Activated CD4-positive, alpha-beta T cell treated with anti-CD3 and anti-CD28 coated beads, Interleukin-2, amount 50 U/mL, for 16 hours (primary cell): Measurements from ENCODE around the gene ACCSL.

Source experiments
- DNase-seq: peaks from one replicate; pipeline ENCODE4 v3.0.0-alpha.2; 2020

ACCSL gene

DNA sequence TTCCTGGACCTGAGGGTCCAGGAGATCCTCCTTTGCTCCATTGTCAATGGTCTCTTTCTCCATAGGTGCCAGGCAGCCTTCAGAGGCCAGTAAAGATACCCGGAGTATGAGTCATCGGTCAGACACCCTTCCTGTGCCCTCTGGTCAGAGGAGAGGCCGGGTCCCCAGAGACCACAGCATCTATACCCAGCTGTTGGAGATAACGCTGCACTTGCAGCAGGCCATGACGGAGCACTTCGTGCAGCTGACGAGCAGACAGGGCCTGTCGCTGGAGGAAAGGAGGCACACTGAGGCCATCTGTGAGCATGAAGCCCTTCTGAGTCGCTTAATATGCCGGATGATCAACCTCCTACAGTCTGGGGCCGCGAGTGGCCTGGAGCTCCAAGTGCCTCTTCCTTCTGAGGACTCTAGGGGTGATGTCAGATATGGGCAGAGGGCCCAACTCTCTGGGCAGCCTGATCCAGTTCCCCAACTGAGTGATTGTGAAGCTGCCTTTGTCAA is at the start of gene ACCSL:
TSS of gene ACCSL (plus strand) at position 51 of the 501 bp plus-strand sequence. CDS start at position 107, 56 bp downstream.
- no peak for DNase-seq

DNA sequence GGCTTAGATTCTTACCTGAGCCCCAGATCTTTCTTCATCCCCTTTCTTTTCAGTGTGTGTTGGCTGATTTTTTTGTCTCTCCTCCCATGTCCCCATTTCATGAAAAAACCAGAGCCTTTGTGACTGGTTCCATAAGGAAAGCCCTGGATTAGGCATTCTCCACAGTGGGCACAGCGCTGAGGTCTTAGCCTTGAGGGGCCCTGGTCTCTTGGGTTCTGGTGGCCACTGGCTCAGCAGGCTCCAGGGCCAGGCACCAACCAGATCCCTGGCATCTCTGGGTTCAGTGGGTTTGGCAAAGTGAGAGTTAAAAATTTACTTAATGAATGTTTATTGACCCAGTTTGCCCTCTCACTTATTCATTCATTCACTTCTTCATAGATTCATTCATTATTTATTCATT is 49.5 kb upstream of the ACCSL start:
- DNase-seq = no peak

DNA sequence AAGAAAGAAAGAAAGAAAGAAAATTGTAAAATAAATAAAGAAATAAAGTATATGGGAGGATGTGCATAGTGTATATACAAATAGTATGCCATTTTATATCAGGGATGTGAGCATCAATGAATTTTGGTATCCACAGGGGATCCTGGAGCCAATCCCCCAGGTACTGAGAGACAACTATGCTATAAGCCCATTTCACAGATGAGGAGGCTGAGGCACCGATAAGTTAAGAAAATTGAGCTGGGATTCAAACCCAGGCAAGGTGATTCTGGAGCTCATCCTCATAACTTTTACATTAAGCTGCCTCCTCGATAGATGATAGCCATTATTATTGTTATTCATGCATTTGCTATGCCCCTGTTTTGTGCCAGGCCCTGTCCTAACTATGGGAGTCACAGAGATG is 47.0 kb upstream of the ACCSL start:
- no peak for DNase-seq

DNA sequence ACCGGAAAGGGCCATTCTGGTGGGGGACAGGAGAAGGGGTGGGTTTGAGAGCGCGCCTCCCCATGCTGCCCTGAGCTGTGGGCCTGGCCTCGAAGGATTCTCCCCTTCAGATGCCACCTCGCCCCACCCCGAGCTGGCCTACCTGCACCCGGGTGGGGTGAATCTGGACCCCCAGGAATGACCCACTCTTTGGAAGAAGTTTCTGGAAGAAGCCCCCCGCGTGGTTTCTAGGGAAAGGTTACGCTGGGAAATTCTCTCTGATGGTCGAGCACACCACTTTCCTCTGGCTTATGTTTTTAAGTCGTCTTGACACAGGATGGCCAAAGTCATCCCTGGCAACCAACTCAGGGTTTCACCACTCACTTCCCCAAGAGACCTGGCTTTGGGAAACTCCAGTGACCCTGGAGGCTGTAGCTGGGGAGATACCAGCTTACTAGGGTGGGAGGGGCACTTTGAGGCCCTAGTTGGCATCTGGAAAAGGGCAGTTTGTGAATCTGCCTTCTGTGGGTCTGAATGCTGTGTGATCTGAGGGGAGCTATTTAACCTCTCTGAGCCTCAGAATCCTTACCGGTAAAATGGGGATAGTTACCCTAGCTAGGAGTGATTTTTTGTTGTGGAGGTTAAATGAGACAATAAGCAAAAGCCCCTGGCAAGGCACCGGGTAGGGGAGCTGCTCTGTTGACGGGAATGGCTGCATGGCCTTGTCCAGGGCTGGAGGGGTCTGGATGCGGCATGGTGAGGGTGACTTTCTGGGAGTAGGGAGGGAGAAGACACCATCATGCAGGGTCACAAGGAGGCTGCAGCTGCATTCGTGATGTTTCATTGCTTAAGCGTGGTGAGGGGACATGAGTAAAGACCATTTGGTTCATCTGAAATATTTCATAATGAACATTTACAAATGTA is 45.3 kb upstream of the ACCSL start:
- no peak for DNase-seq

DNA sequence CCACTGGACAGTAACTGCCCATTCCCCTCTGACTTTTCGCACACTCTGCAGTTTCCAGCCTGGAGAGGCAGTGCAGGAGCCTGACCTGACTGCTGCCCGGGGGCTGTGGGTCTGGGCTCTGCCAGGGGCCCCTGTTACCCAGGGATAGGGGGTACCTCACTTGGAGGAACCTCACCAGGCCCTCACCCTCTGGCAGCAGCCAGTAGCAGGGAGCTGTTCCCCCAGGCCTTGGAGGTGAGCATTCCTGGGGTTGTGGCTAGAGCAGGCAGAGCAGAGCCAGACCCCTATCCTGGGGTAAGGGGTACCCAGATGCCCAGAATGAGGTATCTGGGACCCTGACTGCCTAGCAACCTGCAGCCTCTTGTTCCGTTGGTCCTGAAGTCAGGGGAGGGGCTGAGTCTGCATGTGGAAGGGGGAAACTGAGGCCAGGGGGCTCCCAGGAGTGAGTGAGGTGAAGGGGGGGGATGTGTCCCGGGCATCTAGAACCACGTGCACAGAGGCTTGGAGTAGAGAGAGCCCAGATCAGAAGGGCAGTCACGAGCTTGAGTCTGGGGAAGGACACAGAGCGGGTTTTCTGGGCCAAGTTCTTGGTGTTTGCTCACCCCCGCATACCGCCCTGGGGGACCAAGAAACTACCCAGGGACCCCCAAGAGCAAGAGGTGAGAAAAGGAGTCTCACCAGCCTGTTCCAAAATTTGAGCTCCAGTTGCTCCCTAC is 43.9 kb upstream of the ACCSL start:
- DNase-seq = no peak

DNA sequence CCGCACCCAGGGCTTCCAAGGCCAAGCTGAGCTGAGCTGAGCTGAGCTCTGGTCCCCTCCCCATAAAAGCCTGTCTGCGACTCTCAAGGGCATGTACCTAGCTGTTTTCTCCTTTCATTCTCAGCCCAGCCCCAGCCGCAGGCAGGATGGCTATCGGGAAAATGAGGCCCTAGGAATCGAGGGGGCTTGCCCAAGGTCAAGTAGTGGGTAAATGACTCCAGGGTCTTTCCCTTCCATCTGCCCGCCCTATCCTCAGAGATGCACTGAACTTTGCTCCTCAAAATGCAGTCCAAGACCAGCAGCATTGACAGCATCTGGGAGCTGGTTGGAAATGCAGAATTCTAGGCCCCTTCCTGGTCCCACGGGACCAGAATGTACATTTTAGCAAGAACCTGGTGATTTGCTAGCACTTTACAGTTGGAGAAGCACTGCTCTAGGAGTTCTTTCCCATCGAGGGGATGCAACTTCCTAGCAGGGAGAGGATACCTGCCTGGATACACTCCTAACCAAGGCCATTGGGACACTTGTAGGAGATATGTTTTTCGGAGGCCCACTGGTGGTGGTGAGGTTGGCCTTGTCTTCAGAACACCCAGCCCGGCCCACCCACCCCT is 43.2 kb upstream of the ACCSL start:
- no peak for DNase-seq

DNA sequence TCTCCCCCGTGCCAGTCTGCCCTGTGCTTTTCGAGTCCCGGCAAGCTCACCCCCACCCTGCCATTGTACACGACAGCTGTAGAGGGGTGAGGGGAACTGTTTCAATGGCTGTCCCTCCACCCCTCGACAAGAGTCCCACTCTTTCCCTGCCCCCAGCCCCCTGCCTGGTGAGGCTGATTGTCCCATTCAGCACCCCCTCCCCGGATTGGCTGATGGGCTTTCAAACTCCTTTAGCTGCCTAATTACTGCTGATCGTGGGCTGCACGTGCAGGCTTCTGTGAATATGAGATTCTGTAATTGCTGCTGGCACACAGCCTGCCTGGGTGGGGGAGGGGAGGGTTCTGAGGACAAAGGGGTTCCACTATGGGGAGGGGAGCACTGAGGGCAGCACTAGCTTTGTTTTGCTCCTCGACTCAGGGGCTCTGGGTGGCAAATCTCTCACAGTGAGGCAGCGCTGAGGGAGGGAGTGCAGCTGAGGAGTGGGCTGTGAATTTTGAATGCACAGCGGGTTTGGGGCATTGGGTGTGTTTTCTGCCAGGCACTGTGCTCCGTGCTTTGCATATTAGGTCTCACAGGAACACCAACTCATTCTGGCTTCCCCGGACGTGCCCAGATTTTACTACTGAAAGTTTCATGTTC is 42.6 kb upstream of the ACCSL start:
- DNase-seq = no peak

DNA sequence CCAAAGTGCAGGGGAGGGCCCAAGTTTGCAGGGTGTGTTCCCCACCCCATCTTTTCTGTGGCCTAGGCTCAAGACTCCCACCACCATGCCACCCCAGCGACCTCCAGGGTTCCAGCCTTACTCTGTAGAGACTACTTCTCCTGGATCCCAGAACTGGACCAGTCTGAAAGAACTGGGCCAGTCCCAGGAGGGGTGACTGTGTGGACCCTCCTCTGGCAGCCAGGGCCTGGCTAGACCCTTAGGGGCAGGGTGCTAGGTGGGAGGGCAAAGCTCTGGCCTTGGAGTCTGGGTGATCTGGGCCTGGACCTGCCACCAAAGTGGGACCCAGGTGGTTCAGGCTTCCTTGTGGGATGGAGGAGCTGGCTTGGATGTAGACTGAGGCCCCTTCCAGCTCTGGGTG is 41.8 kb upstream of the ACCSL start:
- DNase-seq = no peak

DNA sequence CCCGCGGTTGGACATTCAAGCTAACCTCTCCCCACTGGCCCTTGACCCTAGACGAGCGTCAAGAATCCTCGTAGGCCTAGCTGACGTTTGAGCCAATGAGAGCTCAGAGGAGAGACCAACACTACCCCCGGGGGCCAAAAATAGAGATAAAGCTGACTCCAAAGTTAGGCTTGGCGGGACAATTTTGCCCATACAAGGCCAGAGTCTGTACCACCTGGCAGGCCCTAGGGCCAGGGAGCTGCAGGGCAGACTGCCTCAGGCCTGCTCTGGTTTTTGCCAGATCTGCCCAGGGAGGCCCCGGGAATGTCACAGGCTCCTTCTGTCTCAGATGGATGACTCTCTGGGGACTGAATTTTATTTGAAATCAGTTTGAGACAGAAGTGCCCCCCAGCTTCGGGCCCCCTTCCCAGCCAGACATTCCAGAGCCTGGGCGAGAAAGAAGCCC is 40.8 kb upstream of the ACCSL start:
- DNase-seq = no peak

DNA sequence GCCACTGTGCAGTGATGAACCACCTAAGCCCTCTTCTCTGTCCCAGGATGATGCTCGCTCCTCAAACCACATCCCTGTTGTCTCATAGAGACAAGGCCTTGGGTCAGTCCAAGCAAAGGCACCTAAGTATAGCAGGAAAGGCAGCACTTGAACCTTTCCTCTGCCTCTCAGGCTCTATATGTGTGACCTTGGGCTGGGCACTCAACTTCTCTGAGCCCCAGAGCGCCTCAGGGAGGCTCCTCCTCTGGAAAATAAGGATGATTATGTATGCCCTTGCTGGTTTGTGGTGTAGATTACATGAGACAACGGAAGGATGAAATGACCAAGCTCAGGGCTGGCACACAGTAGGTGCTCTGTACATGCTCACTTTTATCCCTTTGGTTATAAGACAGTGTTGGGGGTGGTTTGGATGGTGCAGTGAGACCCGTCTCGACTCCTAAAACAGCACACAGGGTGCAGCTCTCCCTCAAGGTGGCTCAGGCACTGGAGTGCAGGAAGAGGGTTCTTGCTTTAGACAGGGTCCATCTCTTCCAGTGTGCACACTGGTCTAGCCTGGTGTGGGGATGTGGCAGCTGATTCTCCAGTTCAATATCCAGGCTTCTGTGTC is 40.2 kb upstream of the ACCSL start:
- DNase-seq = no peak

DNA sequence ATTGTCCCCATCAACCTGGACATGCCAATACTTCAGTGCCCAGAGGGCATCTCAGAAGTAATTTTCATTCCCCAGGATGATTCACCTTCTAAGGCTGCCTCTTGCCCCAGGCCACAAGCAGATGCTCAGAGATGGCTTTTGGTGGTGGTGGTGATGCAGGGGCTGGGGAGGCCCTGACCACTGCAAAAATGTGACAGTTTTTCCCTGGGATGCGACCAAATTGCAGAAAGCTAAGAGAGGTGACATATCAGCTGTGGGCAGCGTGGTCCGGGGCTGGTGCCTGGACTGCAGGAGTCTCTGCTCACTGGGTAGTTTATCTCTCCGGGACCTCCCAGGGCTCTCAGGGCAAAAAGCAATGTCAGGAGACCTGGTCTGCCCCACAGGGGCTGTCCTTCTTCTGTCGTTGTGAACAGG is 39.7 kb upstream of the ACCSL start:
- no peak for DNase-seq

DNA sequence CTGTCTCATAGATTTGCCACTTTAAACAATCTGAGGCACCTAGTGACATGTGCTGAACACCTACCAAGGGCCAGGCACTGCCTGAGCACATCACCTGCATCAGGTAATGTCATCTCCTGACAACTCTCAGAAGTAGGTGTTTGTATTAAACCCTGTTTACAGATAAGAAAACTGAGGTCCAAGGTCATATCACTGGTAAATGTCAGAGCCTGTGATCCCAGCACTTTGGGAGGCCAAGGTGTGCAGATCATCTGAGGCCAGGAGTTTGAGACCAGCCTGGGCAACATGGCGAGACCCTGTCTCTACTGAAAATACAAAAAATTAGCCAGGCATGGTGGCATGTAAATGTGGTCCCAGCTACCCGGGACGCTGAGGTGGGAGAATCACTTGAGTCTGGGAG is 39.1 kb upstream of the ACCSL start:
- DNase-seq = no peak

DNA sequence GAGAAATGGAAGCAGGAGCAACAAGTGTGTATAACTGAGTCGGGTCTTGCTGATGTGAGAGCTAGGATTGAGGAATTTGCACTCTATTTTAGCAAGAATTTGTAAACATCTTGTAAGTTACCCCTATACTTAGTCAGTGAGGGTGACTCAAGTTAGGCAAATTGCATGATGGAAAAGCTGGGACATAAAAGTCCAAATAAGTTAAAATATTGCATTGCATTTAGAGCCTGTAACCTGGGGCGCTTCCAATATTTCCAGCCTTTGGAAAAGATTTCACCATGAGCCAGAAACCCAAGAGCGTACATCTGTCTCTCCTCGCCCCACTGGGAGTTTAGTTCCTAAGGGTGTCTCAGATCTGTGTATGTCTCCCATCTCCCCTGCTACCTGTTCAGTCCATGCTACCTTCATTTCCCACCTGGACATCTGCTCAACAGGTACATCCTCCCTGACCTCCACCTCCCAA is 37.0 kb upstream of the ACCSL start:
- no peak for DNase-seq

DNA sequence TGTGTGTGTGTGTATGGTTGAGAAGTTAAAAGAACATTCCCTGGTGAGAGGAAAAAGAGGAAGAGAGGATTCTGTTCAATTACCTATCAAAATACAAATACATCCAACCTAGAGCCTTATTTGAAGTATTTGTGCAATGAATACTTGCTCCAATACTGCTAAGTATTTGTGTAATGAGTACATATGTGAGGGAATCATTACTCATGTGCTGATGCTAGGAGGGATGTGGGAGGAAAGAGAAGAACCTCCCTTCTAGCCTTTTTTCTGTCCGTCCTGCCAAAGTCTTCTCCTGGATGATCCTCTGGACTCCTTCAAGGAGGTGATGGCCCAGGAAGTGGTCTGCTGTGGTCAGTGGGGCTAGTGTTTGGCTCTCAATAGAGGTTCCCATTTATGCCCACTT is 36.0 kb upstream of the ACCSL start:
- DNase-seq = no peak

DNA sequence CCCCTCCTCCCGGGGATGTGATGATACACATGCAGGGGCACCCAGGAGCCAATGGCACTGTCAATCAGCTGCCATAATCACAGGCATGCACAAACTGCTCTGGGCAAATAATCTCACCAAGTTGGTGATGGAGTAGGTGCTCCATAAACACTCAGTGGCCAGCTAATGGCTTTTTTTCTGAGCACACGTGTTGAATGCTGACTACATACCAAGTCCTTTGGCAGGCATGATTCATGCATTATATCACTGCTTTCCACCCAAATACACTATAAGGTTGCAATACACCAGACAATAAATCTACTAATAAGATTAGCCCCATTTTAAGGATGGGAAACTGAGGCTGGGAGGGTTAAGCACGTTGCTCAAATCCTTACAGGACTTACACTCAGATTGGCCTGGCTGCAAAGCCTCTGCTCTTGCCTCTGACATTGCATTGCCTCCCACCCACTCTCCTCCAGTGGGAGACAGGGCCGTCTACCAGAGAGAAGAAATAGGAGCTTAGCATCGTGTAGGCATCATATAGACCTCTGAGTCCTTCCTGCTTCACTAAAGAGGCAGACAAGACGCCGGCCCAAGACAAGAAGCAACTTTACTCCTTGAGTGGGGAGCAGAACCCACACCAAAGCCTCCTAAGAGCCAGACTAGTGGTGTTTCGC is 32.7 kb upstream of the ACCSL start:
- no peak for DNase-seq

DNA sequence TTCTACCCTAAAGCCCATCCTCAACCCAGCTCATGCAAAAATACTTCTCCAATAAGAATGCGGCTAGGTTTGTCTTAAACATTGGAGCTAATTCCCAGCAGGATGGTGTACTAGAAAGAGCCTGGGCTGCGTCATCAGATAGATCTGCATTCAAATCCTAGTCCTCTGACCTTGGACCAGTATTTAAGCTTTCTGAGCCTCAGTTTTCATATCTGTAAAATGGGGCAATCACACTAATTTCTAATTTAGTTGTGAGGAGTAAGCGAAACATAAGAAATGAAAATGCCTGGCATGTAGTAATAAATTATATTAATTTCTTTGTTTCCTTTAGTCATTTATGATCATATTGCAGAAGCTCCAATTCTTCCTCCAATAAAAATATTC is 32.2 kb upstream of the ACCSL start:
- DNase-seq = no peak

DNA sequence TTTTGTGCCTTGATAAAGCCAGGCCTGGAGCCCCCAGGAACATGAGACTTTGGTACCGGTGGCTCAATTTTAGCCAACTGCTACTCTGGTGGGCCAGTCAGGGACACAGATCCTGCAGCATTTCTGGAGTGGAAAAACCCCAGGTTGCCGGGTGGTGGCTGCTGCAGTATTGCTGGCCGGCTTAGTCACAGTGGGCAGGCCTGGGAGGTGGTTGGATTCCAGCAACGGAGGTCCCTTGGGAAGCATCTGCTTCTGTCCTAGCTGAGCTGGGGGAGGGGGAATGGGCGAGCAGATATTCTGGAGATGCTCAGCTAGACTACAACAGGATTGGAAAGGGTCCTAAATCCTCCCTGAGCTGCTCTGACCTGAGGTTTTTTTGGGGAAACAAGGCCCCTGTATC is 31.6 kb upstream of the ACCSL start:
- DNase-seq = no peak

DNA sequence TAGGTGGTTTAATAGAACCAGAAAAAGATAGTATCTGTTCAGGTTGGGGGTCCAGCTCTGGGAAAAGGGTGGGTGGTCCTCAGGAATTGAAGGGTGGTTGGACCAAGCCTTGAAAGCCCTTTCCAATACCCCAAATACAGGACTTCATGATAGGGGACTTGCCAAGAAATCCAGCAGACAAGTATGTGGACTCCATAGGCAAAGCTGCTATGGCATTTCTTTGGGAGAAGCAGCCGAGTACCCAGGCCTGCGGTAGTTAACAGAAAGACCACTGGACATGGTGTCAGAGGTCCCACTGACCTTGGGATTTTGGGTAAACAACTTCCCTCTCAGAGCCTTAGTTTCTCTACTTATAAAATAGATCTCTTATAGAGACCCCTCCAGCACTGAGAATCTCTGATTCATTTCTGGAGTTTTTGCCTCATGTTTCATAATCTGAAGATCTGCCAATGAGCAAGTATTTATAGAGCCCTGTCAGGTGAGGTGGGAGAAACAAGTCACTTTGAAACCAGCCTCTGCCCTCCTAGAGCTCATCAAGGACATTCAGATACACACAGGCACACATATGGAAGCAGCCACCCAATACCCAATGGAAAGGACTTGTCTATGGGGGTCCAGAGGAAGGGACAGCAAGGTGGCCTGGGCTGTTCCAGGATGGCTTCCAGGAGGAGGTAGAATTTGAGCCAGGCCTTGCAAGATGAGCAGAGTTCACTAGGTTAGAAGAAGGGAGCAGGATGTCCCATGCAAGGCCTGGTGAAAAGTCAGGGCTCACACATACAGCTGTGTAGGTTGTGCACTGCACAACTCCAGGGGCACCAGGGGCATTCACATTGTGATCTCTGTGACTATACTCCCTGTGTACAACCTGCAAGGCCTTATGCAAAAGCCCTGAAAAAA is 31.0 kb upstream of the ACCSL start:
- DNase-seq = peak; percentile 39

DNA sequence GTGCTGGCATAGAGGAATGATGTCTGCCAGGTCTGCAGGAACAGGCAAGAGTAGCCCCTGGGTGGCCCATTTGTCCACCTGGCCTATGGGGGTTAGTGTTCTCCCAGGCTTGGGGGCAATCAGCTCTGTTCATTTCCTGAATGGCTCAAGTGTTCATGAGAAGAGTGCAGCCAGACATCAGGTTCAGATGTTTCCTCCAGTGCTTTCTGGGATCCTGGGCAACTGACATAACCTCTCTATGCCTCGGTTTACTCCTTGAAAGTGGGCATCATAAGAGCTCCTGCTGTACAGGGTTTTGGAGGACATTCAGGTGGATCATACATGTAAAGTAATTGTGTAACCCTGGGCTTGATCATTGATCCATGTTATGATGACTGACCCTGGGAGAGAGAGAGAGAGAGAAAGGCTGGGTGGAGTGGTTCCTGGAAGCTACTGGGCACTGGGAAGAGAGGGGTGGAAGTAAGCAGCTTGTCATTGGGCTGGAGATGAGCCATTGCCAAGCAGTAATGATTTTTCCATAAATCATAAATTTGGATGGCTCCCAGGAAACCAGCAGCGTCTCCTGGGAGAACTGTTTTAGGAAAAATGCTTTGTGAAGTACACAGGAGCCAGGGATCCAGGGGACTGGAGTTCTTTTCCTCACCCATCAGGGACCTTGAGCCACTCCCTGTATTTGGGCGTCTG is 30.2 kb upstream of the ACCSL start:
- no peak for DNase-seq

DNA sequence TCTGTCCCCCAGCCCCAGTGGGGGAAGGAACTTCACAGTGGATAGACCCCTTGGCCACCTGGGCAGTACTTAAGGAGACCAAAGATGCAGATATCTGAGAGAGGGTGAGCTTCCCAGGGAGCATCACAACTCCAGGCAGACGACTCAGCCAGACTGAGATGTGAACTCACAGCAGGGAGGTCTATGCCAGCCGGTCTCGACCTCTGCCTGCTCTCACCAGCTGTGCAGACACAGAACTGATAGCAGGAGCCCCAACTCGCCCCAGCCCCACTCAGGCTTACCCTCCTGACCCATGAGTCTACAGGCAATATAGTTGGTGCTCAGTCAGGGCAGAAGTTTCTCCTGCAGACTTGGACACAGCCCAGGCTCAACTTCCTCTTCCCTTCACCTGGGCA is 29.7 kb upstream of the ACCSL start:
- no peak for DNase-seq
